ENCODE results near the gene ARTN. TPM values are rescaled to one million over a fixed set of nuclear protein-coding genes. Genes with fewer than 3 reads are reported as not detected.

ARTN gene
- total RNA-seq, 2 donors from 2014 or later: 4.1 to 5.4 TPM

- H3K36me3 ChIP-seq: no peaks in the 10 kb centered on the region
Observed at GRCh38 chr1:43968348-43968948, 34.8 kb downstream of the ARTN start.

GRCh38 chr1:43969416-43969745, 35.8 kb downstream of the ARTN start:
- H3K9me3 ChIP-seq: no peaks in the 10 kb centered on the region
- intact Hi-C loops (cut with DNase I): no loop called here
- H3K27me3 ChIP-seq (replicated peaks; ENCODE audit: insufficient read depth): no peaks in the 10 kb centered on the region
- no peak overlapping the region for H3K4me3 ChIP-seq
- no peak for DNase-seq (ENCODE audit: low spot score)
- WGBS: 58% methylated on average over 7 of the region's 7 CpGs
- TF ChIP-seq POLR2AphosphoS5 (IDR thresholded peaks at IDR 0.05): no peak
- TF ChIP-seq, protein P1, sequence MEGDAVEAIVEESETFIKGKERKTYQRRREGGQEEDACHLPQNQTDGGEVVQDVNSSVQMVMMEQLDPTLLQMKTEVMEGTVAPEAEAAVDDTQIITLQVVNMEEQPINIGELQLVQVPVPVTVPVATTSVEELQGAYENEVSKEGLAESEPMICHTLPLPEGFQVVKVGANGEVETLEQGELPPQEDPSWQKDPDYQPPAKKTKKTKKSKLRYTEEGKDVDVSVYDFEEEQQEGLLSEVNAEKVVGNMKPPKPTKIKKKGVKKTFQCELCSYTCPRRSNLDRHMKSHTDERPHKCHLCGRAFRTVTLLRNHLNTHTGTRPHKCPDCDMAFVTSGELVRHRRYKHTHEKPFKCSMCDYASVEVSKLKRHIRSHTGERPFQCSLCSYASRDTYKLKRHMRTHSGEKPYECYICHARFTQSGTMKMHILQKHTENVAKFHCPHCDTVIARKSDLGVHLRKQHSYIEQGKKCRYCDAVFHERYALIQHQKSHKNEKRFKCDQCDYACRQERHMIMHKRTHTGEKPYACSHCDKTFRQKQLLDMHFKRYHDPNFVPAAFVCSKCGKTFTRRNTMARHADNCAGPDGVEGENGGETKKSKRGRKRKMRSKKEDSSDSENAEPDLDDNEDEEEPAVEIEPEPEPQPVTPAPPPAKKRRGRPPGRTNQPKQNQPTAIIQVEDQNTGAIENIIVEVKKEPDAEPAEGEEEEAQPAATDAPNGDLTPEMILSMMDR (IDR thresholded peaks at IDR 0.05): no peak
- TF ChIP-seq POLR2A (IDR thresholded peaks at IDR 0.05): no peak
- no peaks in the 10 kb centered on the region for H3K36me3 ChIP-seq
- H3K4me1 ChIP-seq (replicated peaks): peaks cover 6% of the 10 kb centered on the region
- H3K27ac ChIP-seq: no peak overlapping the region

More at GRCh38 chr1:43968348-43968948, 34.8 kb downstream of the ARTN start:
- H3K27ac ChIP-seq: no peak overlapping the region
- H3K9me3 ChIP-seq: no peaks in the 10 kb centered on the region
- TF ChIP-seq POLR2AphosphoS5 (IDR thresholded peaks at IDR 0.05) (no peak), POLR2A (IDR thresholded peaks at IDR 0.05) (no peak)
- TF ChIP-seq, protein P1 (IDR thresholded peaks at IDR 0.05): no peak
- WGBS: 83% methylated on average over 6 of the region's 6 CpGs
- H3K4me1 ChIP-seq (replicated peaks): peaks cover 6% of the 10 kb centered on the region
- no peak overlapping the region for H3K4me3 ChIP-seq
- DNase-seq (ENCODE audit: low spot score): no peak
- intact Hi-C loops (cut with DNase I): no loop called here
- H3K27me3 ChIP-seq (replicated peaks; ENCODE audit: insufficient read depth): no peaks in the 10 kb centered on the region

DNA sequence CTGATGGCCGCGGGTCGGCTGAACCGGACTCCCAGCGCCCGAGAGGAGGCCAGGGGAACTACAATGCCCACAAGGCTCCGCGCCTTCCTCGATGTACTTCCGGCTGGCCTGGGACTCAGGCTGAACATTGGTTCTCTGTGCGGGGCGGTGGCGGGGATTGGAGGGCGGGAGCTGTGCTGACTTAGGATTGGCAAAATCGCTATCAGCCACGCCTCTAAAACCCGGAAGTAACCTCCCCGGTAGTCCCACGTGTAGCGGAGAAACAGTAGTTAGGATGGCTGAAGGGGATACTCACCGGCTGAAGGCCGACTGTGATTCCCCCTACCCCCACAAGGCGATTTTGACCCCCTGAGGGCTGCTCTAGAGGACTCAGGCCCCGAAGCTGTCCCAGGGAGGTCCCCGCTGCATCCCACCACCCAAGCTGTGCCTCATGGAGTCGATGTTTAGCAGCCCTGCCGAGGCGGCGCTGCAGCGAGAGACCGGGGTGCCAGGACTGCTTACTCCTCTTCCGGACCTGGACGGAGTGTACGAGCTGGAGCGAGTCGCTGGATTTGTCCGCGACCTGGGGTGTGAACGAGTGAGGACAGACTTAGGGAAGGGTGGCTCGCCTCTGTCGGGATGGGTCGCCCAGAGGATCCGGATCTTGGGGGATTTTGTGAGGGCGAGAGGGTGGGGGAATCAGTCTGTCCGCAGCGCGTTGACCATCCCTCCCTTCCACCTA, 36.3 kb downstream of the ARTN start, which contains the start of gene DPH2:
Gene DPH2 (plus strand): TSS at position 265 of the 721 bp plus-strand sequence. CDS start 166 bp downstream, at position 431.
- no peaks in the 10 kb centered on the region for H3K9me3 ChIP-seq
- TF ChIP-seq POLR2AphosphoS5 (IDR thresholded peaks at IDR 0.05): peak; percentile 86
- peak; percentile 19 for TF ChIP-seq POLR2A (IDR thresholded peaks at IDR 0.05)
- TF ChIP-seq, protein P1 (IDR thresholded peaks at IDR 0.05): peak in 2 of 4 experiments; percentile 7 to 54
- no peaks in the 10 kb centered on the region for H3K36me3 ChIP-seq
- no peak within 1 kb of the TSS for H3K27ac ChIP-seq
- peaks cover 6% of the 10 kb centered on the region for H3K4me1 ChIP-seq (replicated peaks)
- WGBS: 2% methylated on average over 47 of the region's 47 CpGs
- H3K27me3 ChIP-seq (replicated peaks; ENCODE audit: insufficient read depth): no peaks in the 10 kb centered on the region
- peak; percentile 97 for DNase-seq (ENCODE audit: low spot score)
- intact Hi-C loops (cut with DNase I): no loop called here
- peak within 1 kb of the TSS; percentile 63 to 66 for H3K4me3 ChIP-seq

DNA sequence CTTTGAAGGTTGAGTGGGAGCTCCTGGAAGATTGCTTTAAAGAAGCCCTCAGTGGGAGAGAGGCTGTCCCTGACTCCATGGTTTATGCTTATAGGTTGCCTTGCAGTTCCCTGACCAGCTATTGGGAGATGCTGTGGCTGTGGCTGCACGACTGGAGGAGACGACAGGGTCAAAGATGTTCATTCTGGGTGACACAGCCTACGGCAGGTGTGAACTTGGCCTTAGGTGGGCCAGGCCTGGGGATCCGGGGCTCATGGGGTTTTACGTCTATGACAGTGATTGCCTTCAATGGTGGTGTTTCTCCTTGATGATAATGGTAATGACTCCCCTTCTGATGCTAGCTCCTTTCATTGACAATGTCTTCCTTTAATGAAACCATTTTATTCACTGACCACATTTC, 36.9 kb downstream of the ARTN start:
- intact Hi-C loops (cut with DNase I): no loop called here
- no peak overlapping the region for H3K27ac ChIP-seq

More for the DNA sequence above, 36.9 kb downstream of the ARTN start:
- H3K36me3 ChIP-seq: no peaks in the 10 kb centered on the region
- WGBS: 51% methylated on average over 5 of the region's 5 CpGs
- peaks cover 6% of the 10 kb centered on the region for H3K4me1 ChIP-seq (replicated peaks)
- H3K9me3 ChIP-seq: no peaks in the 10 kb centered on the region
- TF ChIP-seq POLR2AphosphoS5 (IDR thresholded peaks at IDR 0.05): no peak
- no peak for TF ChIP-seq POLR2A (IDR thresholded peaks at IDR 0.05)
- TF ChIP-seq, protein P1 (IDR thresholded peaks at IDR 0.05): no peak
- peak overlapping the region; percentile 63 to 66 for H3K4me3 ChIP-seq
- no peaks in the 10 kb centered on the region for H3K27me3 ChIP-seq (replicated peaks; ENCODE audit: insufficient read depth)
- no peak for DNase-seq (ENCODE audit: low spot score)
